GM19238 (cell line): ENCODE results near the gene VSTM4.
A peak's percentile ranks its signal among the peaks of the same experiment; 100 is the strongest.

ENCODE experiments used
- DNase-seq: peaks from one replicate; pipeline ENCODE4 v3.0.0; 2011; ENCODE audit warnings: low spot score; ENCODE audit not compliant: insufficient read length

The VSTM4 gene

DNA sequence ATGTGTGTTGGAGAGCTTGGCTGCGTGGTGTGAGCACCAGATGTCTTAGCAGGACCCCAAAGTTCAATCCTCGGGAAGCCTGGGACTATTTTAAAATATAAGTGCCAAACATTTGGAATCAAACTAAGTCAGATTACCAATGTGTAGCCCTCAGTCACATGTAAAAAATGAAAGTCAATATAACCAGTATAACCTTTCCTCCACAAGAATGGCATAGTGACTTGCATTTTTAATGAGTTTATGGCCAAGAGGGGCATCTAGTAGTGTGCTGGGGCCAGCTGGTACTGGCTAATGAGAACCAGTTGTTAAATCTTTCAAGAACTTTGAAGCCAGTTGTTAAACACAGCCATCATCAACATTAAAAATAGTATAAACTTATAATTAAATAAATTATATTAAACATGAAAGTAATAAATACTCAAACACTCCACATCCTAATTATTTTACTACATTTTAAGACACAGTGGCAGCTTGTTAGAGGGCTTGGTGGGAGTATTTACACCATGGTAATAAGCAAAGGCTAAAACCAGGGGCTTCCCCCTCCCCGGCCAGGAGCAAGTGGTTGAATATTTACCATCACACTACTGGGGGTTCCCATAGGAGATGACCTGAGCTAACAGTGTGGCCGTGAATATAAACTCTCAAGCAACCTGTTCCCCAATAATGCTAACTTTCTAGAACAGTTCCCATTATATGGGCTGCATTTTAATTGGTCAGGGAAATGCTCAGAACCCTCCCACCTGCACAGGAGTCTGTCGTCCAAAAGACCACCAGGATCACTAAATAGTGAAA lies 26.4 kb upstream of the VSTM4 start:
- peak; percentile 33 for DNase-seq

DNA sequence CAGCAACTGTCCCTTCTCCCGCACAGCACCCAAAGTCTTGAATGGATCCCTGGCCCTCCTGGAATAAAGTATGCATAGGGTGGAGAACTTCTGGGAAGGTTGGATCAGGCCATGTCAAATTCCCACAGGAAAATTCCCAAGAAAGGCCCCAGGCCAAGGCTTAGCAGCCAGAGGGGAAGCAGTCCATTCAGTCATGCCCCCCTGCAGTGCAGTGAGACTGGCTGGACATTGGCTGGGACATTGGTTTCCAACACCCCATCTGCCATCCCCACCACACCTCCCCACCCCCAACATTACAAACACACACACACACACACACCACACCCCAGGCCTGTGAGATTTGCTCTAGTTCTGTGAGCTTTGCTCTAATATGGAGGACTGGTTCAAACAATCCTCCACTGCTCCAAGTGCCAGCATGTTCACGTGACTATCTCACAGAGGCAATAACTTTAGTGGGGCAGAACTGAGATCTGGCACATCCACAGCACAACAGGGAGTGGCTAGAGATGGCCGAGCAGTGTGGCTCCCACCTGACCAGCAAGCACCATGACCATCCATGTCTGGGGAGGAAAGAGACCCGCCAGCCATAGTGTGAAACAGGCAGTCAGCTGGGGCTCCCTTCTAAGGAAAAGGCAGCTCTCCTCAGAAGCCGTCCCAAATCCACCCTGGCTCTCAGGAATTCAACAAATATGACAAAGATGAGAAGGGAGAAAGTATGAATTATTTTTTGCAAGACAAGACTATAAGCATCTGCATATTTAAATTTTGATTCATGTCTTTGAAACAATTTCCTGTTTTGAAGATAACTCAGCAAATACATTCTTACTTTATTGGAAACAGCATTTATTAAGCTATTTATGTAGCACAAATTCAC lies 25.2 kb upstream of the VSTM4 start:
- DNase-seq = no peak

DNA sequence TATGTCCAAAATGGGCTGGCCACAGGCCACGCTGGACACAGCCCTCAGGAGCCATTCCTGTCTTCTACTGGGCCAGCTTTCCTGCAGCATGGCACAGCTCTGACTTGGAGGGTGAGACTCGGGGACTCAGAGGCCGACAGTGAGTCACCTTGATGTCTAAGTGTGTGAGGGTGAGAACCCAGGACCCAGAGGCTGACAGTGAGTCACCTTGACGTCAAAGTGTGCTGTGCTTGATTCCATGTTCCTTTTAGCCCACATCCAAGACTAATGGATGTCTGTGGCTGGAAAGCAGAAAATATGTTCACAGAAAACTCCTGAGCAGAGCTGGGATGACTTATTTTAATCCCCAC lies 24.5 kb upstream of the VSTM4 start:
- no peak for DNase-seq

DNA sequence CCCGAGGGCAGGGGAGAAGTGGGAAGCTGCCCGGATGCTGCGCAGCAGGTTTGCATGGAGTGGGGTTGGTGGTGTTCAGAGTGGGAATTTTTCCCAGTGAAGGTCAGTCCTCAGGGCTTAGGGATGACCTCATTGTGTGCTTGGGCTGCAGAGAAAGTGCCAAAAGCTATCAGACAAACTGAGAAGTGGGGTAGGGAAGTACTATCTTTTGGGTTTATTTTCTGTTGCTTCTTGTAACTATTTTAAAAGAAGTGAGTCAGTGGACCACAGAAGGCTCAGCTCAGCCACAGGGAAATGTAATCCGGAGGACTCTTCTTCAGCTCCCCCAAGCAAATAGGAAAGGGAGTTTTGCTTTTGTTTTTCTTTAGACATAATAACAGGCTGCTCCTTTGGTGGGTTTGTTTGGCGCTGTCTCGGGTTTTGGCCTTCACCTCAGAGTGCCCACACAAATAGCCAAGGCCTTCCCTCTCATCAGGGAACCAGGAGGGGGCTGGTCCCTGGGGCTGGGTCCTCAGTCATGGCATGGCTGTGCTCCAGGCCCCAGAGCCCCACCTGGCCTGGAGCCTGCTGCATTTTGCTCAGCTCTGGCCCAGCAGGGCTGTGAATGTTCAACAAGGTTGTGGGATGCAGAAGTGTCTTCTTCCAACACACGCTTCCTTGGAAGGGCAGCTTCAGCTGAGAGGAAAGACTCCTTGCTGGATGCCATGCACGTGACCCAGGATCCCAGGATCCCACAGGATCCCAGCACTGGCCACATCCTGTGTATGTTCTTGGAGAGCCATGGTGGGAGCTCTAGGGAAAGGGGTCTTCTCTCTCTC lies 23.9 kb upstream of the VSTM4 start:
- DNase-seq = no peak

DNA sequence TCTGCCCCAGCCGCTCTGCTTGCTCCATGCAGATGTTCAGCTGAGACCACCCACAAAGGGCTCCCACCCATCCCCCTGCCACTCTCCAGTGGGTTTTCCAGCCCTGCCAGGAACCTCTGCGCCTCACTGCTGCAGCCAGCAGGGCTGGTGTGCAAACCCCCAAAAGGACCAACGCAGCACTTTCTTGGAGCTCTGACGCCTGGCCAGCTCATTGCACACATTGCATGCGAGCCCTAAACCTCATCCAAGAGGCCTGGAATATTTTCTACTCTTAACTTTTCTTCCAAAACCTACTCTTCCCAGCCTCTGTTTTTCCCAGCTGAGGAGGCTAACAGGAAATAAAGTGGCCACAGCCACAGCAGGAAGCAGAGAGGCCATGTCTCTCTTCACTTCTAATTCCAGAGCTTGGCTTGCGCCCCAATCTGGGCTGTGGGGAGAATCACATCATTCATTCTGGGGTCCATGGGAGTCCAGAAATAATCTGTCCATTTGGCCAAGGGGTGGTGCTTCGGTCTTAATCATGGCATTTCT lies 23.1 kb upstream of the VSTM4 start:
- DNase-seq = no peak

DNA sequence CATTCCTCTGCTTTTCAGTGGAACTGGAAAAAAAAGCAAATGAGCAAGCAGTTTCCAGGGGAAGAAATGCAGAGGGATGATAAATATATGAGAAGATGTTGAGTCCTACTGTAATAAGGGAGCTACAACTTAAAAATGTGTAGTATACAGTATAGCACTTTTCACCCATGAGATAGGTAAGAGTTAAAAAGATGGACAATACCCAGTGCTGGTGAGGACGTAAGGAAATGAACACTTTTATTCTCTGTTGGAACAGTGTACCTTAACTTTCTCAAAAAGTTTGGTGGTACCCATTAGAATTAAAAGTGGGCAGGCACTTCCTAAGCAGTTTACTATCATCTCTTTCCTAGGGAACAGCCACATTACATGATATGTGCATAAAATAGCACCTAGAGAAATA lies 21.2 kb upstream of the VSTM4 start:
- DNase-seq = no peak

DNA sequence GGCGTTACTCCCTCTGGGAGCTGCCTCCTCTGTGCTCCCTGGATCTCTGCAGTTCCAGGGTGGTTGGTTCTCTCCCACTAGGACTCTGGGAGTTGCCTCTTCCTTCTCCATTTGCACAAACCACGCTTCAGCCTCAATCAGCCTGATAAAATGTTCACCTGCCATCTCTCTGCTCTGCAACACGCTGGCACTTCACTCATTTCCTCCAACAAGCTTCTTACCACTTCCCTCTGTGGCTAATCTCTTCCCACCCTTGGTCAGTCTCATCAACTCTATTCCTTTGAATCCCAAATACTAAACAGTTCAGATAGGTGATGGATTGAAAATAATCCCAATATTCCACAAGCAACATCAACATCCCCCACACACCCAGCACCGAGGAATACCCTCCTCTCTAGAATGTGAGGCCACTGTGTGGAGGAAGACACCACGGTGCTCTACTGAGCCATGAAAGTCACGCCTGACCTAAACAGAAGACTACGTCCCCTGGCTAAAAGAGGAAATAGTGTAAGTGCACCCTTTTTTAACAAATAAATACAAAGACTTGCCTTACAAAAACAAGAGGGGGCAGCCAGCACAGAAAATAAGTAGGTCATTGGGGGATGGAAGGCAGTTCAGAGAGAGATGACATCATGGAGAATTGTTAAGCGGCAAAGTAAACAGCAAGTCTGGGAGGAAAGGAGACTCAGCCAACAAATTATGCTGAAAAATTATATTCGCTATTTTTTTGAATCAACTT lies 20.4 kb upstream of the VSTM4 start:
- DNase-seq = peak; percentile 19

DNA sequence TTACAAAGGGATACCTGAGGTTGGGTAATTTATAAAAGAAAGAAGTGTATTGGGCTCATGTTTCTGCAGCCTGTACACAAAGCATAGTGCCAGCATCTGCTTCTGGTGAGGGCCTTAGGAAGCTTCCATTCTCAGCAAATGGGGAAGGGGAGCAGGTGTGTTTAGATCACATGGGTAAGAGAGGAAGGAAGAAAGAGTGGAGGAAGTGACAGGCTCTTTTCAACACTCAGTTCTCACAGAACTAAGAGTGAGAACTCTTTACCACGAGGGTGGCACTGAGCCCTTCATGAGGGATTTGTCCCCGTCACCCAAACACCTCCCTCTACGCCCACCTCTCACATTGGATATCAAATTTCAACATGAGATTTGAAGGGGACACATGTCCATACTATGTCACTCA lies 19.0 kb upstream of the VSTM4 start:
- DNase-seq = no peak

DNA sequence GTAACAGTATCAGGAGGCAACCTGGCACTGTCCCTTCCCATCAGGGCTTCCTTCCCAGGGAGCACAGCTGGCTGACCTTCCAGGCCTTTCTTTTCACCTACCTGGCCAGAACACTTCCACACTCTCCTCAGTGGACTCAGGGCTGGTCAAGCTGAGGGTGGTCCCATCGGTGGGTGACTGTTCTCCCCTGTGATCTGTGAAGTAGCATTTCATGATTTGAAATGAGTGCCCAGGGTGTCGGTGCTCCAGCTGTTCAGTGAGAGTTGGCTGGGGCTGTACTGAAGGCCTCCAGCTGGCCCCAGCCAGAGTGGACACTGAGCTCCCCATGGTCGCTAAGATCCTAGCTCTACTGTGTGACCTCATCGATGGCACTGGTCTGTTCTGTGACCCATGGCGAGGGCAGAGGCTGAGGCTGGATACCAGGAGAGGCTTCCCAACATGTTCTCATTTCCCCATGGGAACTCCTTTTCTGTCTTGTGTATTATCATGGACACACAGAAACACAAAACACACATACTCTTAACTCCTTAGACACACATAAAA lies 18.5 kb upstream of the VSTM4 start, which contains the start of gene FAM170B:
FAM170B (minus strand) TSS at position 316 of the 543 bp plus-strand sequence; CDS start at position 213, 103 bp downstream.
- no peak for DNase-seq

DNA sequence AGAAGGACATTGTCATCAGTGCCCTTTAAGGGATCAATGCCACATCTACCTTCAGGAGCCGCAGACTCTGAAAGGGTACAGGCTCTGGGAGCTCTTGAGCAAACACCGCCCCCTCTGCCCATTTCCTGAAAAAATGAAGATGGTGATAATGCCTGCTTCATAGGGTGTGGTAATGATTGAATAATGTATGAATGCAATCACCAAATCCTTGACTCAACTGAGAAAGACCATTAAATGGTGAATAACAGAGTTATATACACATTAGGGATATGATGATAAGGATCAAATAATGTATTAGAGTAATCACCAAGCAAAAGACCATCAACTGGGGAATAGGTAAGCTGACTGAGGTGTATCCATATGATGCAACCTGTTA lies 17.0 kb upstream of the VSTM4 start:
- DNase-seq = no peak

DNA sequence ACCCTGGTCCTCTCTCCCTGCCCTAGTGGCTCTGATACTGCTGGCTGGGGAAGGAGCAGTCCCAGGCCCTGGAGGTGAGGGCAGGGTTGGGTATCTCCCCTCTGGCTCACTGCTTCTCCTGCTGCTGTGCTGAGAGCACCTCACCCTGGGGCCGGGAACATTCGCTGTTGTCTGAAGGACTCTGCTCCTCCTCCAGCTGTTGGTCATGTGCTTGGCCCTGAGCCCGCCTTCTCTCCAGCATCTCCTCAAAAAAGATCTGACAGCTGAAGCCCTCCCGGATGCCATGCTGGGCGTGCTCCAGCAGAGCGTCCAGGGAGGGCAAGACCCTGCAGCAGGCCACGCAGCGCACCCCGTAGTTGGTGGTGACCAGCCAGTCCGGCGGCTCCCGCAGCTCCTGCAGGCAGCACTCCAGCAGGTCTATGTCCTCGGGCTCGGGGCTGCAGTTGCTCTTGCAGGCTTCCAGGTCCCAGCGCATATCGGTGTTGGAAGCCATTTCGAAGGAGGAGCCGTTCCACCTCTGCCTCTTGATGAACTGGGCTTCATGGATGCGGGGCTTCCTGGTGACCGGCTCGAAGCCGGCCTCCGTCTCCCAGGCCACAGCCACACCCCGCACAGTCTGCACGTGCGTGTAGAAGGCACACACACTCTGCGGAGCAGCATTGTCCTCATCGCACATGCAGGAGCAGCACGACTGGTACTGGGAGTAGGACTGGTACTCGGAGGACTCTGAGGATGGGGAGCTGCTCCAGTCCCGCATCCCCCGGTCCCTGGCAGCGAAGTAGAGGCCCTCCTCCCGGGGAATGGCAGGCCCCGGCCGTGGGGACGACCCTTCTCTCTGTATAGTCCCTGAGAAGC lies 16.4 kb upstream of the VSTM4 start:
- DNase-seq = no peak

DNA sequence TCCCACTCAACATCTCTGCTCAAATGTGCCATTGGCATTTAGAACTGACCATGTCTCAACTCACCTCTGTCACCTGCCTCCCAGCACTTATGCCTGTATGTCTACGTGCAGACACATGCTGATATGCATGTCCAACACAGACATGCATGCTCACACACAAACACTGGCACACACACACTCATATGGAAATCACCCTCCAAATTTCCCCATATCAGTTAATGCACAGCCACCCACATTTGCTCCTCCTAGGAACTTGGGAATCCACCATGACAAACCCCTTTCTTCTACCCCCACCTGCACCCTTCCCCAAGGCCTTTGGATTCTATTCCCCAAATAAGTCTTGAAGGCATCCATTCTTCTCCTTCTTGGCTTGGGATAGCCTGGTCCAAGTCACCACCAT lies 14.1 kb upstream of the VSTM4 start:
- DNase-seq = no peak

DNA sequence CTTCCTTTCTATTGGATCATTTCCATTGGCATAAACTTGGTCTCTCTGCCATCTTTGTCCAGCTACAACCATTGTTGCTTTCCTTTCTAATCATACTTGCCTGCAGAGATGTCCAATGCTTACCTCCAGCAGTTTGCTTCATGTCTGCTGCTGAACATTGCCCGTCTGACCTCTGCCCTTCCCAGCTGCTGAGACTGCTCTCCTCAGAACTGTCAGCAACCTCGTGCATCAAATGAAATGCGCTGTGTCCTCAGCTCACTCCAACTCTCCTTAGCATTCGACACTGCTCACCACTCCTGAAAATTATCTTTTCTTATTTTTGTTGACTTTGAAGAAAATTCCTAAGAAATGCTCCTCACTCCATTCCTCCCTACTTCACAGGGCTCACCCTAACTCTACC lies 13.5 kb upstream of the VSTM4 start:
- no peak for DNase-seq

DNA sequence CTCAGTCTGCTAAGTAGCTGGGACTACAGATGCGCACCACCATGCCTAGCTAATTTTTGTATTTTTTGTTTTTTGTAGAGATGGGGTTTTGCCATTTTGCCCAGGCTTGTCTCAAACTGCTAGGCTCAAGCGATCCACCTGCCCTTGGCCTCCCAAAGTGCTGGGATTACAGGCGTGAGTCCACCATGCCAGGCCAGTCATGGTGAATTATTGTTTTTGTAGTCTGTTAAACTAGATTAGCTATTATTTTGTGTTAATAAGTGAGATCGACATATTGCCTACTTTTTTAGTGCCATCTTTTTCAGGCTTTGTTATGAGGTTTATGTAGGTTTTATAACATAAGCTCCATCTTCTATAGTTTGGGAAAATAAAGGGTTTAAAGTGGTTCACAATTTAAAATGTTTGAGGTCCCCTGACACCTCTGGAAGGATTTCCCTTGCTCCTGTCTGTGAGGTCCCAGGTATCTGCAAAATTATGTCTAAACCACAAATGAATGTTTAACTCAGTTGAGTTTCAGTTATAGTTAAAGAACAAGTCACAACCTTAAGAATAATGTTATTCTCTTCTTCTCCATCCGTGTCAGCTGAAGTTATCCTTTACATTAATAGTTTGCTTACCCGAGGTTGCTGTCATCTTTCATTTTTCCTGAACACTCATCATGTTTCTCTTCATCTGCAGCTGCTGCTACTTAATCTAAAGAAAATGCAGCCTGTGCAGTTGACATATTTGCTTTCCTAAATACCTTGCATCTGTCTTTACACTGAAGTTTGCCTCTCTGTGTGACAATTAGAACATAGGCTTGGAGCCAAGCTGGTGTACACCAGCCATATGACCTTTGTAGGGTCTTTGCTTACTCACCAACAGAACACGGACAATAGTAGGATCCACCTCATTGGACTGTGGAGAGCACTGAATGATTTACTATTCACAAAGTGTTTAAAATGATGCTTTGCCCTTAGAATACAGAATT lies 8.9 kb upstream of the VSTM4 start:
- no peak for DNase-seq

DNA sequence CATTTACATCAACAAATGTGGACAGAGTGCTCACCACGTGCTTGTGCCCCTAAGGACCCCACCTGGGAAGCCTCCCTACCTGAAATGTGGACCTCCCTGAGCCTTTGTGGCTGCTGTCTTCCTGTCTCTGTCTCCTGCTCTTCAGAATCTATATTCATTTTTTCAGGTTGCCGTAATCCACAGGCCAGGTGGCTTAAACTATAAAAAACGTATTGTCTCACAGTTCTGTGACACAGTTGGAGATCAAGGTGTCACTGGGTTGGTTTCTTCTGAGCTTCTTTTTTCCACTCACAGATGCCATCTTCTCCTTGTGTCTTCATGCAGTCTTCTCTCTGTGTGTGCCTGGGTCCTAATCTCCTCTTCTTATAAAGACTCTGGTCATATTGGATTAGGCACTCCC lies 5.6 kb upstream of the VSTM4 start:
- no peak for DNase-seq

DNA sequence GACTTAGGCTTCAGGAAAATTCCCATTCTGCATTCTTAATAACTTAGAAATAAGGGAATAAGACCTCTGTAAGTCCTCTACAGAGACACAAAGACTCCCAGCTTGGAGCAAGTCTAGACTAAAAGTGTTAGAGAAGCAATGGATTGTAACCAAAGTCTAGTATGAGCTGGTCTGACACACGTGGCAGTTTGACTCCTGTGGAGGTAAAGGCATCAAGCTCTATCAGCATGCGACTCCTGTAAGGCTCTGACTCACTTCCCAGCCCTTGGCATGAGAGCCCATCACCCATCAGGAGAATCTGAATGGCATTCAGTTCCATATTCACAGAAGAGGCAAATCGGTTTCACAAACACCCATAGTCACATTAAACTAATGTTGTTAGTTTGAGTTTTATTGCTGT lies 4.4 kb upstream of the VSTM4 start:
- no peak for DNase-seq

DNA sequence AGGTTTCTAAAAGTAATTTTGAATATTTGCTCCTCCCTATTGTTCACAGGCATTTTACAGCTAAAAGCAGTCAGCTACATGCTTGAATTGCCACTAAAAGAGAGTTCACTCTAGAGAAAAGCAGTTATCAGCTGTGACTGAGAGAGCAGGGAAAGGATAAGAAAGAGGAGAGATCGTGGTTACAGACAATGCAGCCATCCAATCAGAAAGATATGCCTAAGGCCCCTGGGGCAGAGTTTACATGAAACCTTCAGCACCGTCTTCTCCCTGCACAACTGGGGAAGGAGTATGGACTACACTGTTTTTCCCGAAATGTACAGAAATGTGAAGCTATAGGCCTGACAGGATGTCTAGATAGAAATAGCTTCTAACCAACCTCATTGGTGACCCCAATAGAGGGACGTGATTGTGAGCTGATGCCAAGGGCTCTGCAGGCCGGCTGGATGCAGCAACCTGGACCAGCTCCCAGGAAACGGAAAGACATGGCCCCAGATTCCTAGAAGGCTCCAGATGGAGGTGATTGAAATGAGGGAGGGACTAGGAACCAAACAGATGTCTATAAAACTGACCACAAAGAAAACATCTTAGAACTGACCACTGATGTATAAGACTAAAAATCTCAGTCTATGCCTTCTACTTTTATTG lies 3.2 kb upstream of the VSTM4 start:
- no peak for DNase-seq
